ENCODE data around the gene MAT2A.

Gene MAT2A

GRCh38 chr2:85538507-85539360 is at the start of gene MAT2A:
TSS of gene MAT2A (plus strand) at chr2:85539168. CDS start at chr2:85539288, 120 bp downstream.
- DNase-seq, result peak; percentile 89

- DNase-seq, result no peak
Measured at GRCh38 chr2:85490861-85491755, 47.9 kb upstream of the MAT2A start.

GRCh38 chr2:85496436-85496835 is 42.5 kb upstream of the MAT2A start:
- DNase-seq, result no peak

GRCh38 chr2:85497944-85498630 is 40.9 kb upstream of the MAT2A start:
- DNase-seq, result no peak

- DNase-seq, result no peak
Measured at GRCh38 chr2:85501248-85501647, 37.7 kb upstream of the MAT2A start.

GRCh38 chr2:85502720-85503119 is 36.2 kb upstream of the MAT2A start:
- no peak for DNase-seq

GRCh38 chr2:85503168-85503850 is 35.7 kb upstream of the MAT2A start:
- DNase-seq, result no peak

- no peak for DNase-seq
Measured at GRCh38 chr2:85503851-85504777, 34.9 kb upstream of the MAT2A start.

- no peak for DNase-seq
Measured at GRCh38 chr2:85504778-85505261, 34.1 kb upstream of the MAT2A start.

- no peak for DNase-seq
Measured at GRCh38 chr2:85505551-85506238, 33.3 kb upstream of the MAT2A start.

- DNase-seq, result no peak
Measured at GRCh38 chr2:85506768-85507181, 32.2 kb upstream of the MAT2A start.

GRCh38 chr2:85511008-85511811 is 27.8 kb upstream of the MAT2A start:
- no peak for DNase-seq

GRCh38 chr2:85514323-85514722 is 24.6 kb upstream of the MAT2A start:
- no peak for DNase-seq

GRCh38 chr2:85516653-85517389 is 22.1 kb upstream of the MAT2A start:
- DNase-seq, result no peak

GRCh38 chr2:85522090-85522647 is 16.8 kb upstream of the MAT2A start:
- no peak for DNase-seq

GRCh38 chr2:85523062-85523902 is 15.7 kb upstream of the MAT2A start:
- no peak for DNase-seq

GRCh38 chr2:85523903-85524335 is 15.0 kb upstream of the MAT2A start:
- DNase-seq, result no peak

Measured in activated CD8-positive, alpha-beta memory T cell treated with anti-CD3 and anti-CD28 coated beads, Interleukin-2, amount 50 U/mL, for 4 hours (primary cell).